ENCODE measurements around the gene DNAH6. TPM values are rescaled to one million over a fixed set of nuclear protein-coding genes. Genes with fewer than 3 reads are reported as not detected.

The DNAH6 gene
- total RNA-seq = 0.05 and 0.30 TPM in 2 replicates

GRCh38 chr2:84516234-84516986, at the start of gene DNAH6:
Gene DNAH6, plus strand, starts transcription at chr2:84516498. Its CDS starts 1,329 bp downstream, at chr2:84517827.

Other genes starting within 250 kb of the DNAH6 start
- gene SUCLG1, start 57.2 kb upstream of the DNAH6 start, total RNA-seq = 35.8 and 49.3 TPM in 2 replicates